HL-60 (cell line): ENCODE data around the gene SMG5.

ENCODE experiments used
- CTCF ChIP-seq: IDR thresholded peaks from one replicate; pipeline ENCODE4 v1.5.1; 2011; ENCODE audit warnings: low read length, control low read depth, inconsistent platforms; ENCODE audit not compliant: insufficient read depth
- REST ChIP-seq: IDR thresholded peaks from 2 replicates; pipeline ENCODE4 v1.6.1; 2012; ENCODE audit warnings: low read depth; ENCODE audit not compliant: insufficient replicate concordance

GRCh38 chr1:156258859-156259258 is 23.8 kb downstream of the SMG5 start:
- TF ChIP-seq CTCF (no peak), REST (no peak)
